Mammary epithelial cell (primary cell): ENCODE measurements around the gene ZXDC.

Experiments
- CTCF ChIP-seq, 2 donors: IDR thresholded peaks in 1 of 2; conservative IDR thresholded peaks in 1 of 2; 2 replicates each; pipeline ENCODE4 v1.5.1; 2011 to 2012; ENCODE audit warnings: inconsistent platforms in 2 of 2, low read length in 2 of 2, mild to moderate bottlenecking in 2 of 2, control low read depth in 1 of 2, low read depth in 1 of 2; ENCODE audit not compliant: insufficient read depth in 1 of 2; ENCODE audit errors: extremely low read depth in 1 of 2
- EZH2 ChIP-seq: IDR thresholded peaks from 2 replicates; pipeline ENCODE4 v1.6.1; 2012; ENCODE audit warnings: low read length, inconsistent platforms, borderline replicate concordance

DNA sequence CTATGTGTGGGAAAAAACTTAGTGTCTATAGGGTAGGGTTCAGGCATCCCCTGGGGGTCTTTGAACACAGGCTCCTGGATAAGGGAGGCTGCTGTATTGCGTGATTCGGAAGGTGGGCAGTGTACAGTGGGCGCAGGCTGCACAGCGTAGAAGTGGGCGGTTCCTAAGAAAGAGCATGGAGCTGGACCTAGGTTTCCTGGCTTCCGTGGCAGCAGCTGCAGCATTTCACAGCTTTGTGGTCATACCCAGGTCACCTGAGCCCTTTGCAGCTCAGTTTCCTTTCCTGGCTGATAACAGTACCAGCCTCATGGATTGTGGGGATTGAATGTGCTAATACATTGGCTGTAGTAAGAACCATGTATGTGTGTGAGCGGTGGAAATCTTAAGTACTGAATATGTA, 58.7 kb downstream of the ZXDC start:
- no peak for TF ChIP-seq CTCF (conservative IDR thresholded peaks at IDR 0.05 in 1 of 2, IDR thresholded peaks at IDR 0.05 in 1 of 2; ENCODE audit: extremely low read depth in 1 of 2, insufficient read depth in 1 of 2, low read depth in 1 of 2, low read length in 2 of 2)
- no peak for TF ChIP-seq EZH2
